Prostate gland (tissue), 2 donors: Measurements from ENCODE around the gene NSF. TPM values are rescaled to one million over a fixed set of nuclear protein-coding genes. Genes with fewer than 3 reads are reported as not detected.

Experiments
- DNase-seq: peaks from one replicate; pipeline ENCODE4 v3.0.0-alpha.2; 2019; ENCODE audit warnings: low spot score
- H3K27ac ChIP-seq, 2 donors: fragments of 200-600 bp; sonication (generic); 2 replicates each; pipeline ENCODE4 v1.5.1; 2017 to 2019
- H3K27me3 ChIP-seq: fragments of 200-600 bp; sonication (generic); replicated peaks from 2 replicates; pipeline ENCODE4 v1.5.1; 2019; ENCODE audit not compliant: insufficient read depth
- H3K36me3 ChIP-seq, 2 donors: fragments of 200-600 bp; sonication (generic); 1 replicate in 1 of 2; 2 replicates in 1 of 2; pipeline versions ENCODE4 v1.5.1 to v1.8.1; 2017 to 2019
- H3K4me1 ChIP-seq: fragments of 200-600 bp; sonication (generic); replicated peaks from 2 replicates; pipeline ENCODE4 v1.5.1; 2019
- H3K4me3 ChIP-seq, 2 donors: fragments of 200-600 bp; sonication (generic); 2 replicates each; pipeline ENCODE4 v1.5.1; 2017 to 2019
- H3K9me3 ChIP-seq: fragments of 200-600 bp; sonication (generic); 2 replicates; pipeline ENCODE4 v1.5.1; 2017
- CTCF ChIP-seq, 4 experiments: fragments of 200-600 bp in 2 of 4; fragments of 450-650 bp in 2 of 4; sonication (generic) in 2 of 4; IDR thresholded peaks; 1 replicate in 3 of 4; 2 replicates in 1 of 4; pipeline ENCODE4 v1.5.1; 2016 to 2019; ENCODE audit warnings: antibody characterized with exemption in 4 of 4, mild to moderate bottlenecking in 2 of 4, moderate library complexity in 2 of 4
- POLR2A ChIP-seq: fragments of 450-650 bp; IDR thresholded peaks from one replicate; pipeline ENCODE4 v1.6.1; 2016; ENCODE audit warnings: antibody characterized with exemption, mild to moderate bottlenecking
- POLR2AphosphoS5 ChIP-seq: sonication (generic); formaldehyde crosslinking; IDR thresholded peaks from one replicate; pipeline ENCODE4 v1.6.1; 2017; ENCODE audit warnings: antibody characterized with exemption
- WGBS: methylation state at CpG from one replicate; pipeline ENCODE4 v1.1.5; 2018; 5-methylcytosine and 5-hydroxymethylcytosine counted together
- intact Hi-C: fragments of 100-400 bp; cut with DNase I; formaldehyde crosslinking; loops from one replicate; pipeline ENCODE4 v1.14.2; 2022
- total RNA-seq, 2 donors: library from RNA; depleted of rRNA; stranded (reverse); fragments of >200 nt; gene quantifications; one replicate each; pipeline ENCODE4 v1.1.0, GENCODE V29; 2016

NSF gene
- total RNA-seq, 2 donors from 2014 or later, result 24.7 to 48.1 TPM

- Histone ChIP-seq H3K4me1 (no peaks in the 10 kb centered on the region), H3K9me3 (no peaks in the 10 kb centered on the region), H3K27ac (no peak overlapping the region), H3K36me3 (no peaks in the 10 kb centered on the region), H3K4me3 (no peak overlapping the region), H3K27me3 (no peaks in the 10 kb centered on the region)
- intact Hi-C loops, result loop anchor here (10.0 kb wide), 1 partner anchor 58 kb away; no protein-coding TSS in a partner anchor
- TF ChIP-seq POLR2A, result no peak
- peak in 3 of 4 experiments; percentile 36 to 72 (median 56) for TF ChIP-seq CTCF (IDR thresholded peaks at IDR 0.05)
- WGBS, result 68% methylated on average over 7 of the region's 9 CpGs
- no peak for DNase-seq
Measured at GRCh38 chr17:46782250-46782953, 191.9 kb downstream of the NSF start.

GRCh38 chr17:46783031-46783593, 192.6 kb downstream of the NSF start:
- no peak for DNase-seq
- Histone ChIP-seq H3K9me3 (no peaks in the 10 kb centered on the region), H3K4me1 (no peaks in the 10 kb centered on the region), H3K27me3 (no peaks in the 10 kb centered on the region), H3K27ac (no peak overlapping the region), H3K4me3 (no peak overlapping the region), H3K36me3 (no peaks in the 10 kb centered on the region)
- 42% methylated on average over 7 of the region's 7 CpGs for WGBS
- TF ChIP-seq CTCF (IDR thresholded peaks at IDR 0.05), result no peak
- no peak for TF ChIP-seq POLR2A
- TF ChIP-seq POLR2AphosphoS5, result no peak
- intact Hi-C loops, result loop anchor here (10.0 kb wide), 1 partner anchor 58 kb away; no protein-coding TSS in a partner anchor

GRCh38 chr17:46785696-46786095, 195.2 kb downstream of the NSF start:
- intact Hi-C loops, result loop anchor here (10.0 kb wide), 1 partner anchor 61 kb away; no protein-coding TSS in a partner anchor
- WGBS, result 21% methylated on average over 7 of the region's 7 CpGs
- Histone ChIP-seq H3K27me3 (no peaks in the 10 kb centered on the region), H3K9me3 (no peaks in the 10 kb centered on the region), H3K36me3 (no peaks in the 10 kb centered on the region), H3K4me1 (no peaks in the 10 kb centered on the region), H3K4me3 (no peak overlapping the region), H3K27ac (no peak overlapping the region)
- no peak for DNase-seq
- TF ChIP-seq CTCF (IDR thresholded peaks at IDR 0.05) (no peak), POLR2A (no peak), POLR2AphosphoS5 (no peak)

GRCh38 chr17:46787478-46787877, 197.0 kb downstream of the NSF start:
- WGBS, result 95% methylated on average over 13 of the region's 13 CpGs

More at GRCh38 chr17:46787478-46787877, 197.0 kb downstream of the NSF start:
- H3K9me3 ChIP-seq, result no peaks in the 10 kb centered on the region
- H3K27ac ChIP-seq, result no peak overlapping the region
- DNase-seq, result no peak
- no peaks in the 10 kb centered on the region for H3K27me3 ChIP-seq
- H3K4me1 ChIP-seq, result no peaks in the 10 kb centered on the region
- H3K36me3 ChIP-seq, result no peaks in the 10 kb centered on the region
- no peak overlapping the region for H3K4me3 ChIP-seq
- intact Hi-C loops, result loop anchor here (10.0 kb wide), 1 partner anchor 63 kb away; no protein-coding TSS in a partner anchor
- no peak for TF ChIP-seq CTCF (IDR thresholded peaks at IDR 0.05)
- TF ChIP-seq POLR2AphosphoS5, result no peak
- TF ChIP-seq POLR2A, result no peak
